AG20443 (cell line): ENCODE measurements around the gene ACO1.

Source experiments
- DNase-seq: peaks from one replicate; pipeline ENCODE4 v3.0.0; 2012; ENCODE audit warnings: low spot score, mixed read lengths

The ACO1 gene

DNA sequence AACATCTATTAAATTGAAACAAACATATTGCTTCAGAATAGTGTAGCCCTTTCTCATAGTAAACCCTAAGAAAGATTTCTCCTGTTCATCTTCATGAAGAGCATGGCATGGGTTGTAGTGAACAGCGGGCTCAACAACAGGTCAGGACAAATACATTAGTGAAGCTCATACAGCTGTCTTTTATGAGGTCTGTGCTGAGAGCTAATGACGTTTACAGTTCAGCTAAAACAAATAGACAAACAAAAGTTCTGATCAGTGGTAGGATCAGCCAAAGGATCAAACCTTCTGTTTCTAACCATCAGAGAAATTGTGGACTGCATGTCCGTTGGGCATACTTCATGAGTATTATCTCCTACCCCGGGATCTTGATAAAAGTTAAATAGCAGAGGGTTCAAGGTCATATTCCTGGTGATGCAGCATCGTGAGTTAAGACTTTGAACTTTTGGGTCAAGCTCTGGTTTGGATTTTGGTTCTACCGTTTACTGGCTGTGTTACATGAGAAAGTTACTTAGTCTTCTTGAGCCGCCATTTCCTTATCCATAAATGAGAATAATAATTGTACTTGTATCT, 37.9 kb downstream of the ACO1 start:
- DNase-seq, result no peak

DNA sequence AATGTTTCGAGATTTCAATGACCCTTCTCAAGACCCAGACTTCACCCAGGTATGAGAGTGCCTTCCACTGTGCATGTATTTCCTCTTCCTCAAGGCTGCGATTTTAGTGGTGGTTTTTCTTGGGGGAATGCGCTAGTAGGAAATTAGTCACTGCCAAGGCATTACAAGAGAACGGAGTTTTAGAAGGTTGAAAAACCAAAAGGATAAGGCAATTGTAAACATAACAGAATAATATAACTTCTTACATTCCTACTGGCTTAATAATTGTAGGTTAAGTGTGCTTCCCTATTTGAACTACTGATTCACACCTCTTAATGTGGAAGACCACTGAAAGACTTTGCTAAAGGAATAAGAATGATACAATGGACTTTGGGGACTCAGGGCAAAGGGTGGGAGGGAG, 38.9 kb downstream of the ACO1 start:
- no peak for DNase-seq

DNA sequence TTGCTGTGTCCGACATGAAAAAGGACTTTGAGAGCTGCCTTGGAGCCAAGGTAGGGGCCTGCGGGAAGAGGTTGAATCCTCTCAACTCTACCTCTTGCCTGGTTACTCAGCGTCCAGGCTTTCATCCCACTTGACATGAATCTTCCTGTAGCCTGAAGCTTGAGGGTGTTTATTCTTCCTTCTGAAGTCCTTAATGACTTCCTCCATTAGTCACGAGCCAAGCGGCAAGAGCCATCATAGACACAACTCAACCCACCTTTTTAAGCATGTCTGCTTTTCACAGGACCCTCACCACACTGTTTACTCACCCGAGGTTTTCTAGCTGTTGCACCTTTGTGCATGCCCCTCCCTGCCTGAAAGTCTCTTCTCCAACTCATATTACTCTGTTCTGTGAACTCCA, 40.2 kb downstream of the ACO1 start:
- no peak for DNase-seq

DNA sequence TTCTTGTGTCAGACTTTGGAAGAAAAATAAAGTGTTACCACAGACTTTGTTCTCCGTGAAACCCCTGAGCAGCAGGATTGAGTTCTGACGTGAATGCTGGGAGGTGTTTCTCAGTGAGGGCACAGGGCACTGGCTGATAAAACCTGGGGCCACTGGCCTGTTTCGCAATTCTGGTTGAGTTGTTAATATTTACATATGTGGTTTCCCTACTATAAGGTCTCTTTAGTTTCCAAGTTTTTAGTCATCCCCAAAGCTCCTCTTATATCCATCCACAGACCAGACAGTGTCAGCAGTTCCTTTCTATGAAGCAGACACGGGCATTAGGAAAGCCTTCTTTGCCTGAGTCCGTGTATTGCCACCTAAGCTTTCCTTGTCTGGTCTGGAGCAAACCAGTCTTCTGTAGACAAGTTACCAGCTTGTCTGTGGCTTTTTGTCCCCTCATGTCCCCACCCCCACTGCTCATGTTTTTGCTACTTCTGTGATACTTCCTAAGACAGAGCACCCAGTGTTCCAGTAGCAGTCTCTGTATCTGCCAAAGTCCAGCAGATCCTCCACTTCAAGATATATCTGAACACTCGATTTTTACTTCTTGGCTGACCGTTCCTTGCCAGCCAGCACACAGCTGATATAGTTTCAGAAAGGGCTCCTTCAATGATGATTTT, 42.0 kb downstream of the ACO1 start:
- no peak for DNase-seq

DNA sequence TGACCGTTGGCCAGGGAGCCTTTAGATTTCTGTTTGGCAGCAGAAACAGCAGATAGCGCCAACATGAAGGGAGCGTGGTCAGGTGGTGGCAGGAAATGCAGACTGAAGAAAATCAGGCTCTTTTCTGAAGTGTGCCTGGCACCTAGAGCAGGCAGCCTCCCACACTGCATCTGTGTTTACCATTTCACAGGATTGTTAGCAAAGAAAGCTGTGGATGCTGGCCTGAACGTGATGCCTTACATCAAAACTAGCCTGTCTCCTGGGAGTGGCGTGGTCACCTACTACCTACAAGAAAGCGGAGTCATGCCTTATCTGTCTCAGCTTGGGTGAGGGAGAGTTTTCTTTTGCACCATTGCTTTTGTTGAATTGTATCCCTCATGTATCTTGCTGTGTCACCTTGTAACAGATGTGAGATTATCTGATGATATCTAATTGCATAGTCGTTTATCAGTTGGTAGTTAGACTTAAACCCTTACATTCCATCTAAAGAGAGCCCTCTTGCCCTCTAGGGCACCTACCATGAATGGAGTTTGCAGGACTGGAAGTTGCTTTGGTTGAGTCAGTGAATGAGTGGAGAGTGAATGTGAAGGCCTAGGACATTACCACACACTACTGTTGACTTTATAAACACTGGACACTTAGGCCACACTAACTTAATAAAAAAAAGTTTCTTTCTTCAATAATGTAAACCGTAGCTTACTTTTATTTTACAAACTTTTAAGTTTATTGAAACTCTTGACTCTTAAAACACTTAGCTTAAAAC, 42.8 kb downstream of the ACO1 start:
- DNase-seq, result no peak

DNA sequence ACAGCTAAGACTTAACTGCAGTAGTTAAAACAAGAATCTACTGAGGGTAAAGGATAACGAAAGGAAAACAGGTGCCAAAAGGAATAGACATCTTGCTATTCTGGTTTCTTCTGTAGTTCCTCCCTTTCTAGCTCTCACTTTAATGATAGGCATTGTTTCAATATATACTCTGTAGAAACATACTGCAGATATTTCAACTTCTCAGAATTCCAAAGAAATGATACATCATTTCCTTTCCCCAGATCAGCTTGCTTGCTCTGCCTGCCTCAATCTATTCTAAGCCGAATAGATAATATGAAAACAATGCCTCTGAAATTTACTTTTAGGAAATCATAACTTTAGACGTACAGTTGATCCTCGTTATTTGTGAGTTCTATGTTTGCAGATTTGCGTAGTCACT, 46.3 kb downstream of the ACO1 start:
- DNase-seq, result peak; percentile 62

DNA sequence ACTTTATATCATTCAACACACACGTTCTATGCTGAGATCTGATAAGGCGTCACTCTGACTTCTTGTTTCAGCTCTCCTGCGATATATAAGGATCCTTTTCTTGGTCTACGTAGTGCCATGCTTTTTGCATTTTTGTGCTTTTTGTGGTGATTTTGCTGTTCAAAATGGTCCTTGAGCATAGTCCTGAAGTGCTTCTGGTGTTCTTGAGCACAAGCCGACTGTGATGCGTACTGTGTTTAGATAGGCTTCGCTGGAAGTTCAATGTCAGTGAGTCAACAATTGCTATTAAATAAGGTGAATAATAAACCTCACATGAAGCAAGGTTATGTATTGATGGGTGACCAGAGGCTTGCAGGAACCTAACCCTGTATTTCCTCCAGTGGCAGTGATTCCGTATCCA, 46.8 kb downstream of the ACO1 start:
- no peak for DNase-seq

DNA sequence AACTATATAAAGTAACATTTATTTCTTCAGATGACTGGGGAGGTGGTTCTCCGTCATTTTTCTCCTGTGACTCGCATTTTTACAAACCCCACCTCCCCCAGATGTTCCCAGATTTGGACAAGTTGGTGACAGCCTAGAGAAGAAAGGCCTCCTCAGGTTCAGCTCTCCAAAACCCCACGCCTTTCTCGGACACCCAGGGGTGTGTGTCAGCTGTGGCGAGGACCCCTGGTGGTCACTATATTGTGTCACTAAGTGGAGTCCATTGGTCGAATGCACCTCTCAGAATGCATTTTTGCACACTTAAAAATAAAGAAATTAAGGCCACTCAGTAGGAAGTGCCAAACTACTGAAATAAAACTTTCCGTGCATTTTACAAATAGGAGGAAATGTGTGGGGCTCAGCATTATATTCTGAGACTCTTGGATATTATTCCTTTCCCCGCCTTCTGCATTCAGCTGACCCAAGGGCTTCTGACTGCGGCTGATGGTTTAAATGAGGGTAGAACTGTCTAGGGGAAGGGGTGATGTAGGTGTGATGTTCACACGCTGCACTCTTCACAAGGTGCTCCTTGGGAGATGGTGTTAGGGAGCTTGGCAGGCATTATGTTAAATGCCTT, 47.6 kb downstream of the ACO1 start:
- DNase-seq, result peak; percentile 62

DNA sequence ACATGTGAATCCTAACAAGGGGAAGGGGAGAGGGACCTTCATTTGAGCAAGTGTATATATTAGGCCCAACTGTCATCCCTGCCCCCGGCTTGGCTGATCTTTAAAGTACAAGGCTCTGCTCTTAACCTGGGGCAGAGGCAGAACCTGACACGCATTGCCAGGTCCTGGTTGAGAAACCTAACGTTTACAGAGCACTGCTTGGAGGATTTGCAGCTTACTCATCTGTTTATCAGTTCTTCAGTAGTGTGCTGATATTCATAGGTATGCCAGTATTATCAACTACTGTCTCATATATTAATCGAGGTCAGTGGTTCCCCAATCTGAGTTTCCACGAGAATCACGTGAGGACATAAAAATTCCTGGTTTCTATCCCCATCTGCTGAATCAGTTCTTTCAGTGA, 50.4 kb downstream of the ACO1 start:
- no peak for DNase-seq

DNA sequence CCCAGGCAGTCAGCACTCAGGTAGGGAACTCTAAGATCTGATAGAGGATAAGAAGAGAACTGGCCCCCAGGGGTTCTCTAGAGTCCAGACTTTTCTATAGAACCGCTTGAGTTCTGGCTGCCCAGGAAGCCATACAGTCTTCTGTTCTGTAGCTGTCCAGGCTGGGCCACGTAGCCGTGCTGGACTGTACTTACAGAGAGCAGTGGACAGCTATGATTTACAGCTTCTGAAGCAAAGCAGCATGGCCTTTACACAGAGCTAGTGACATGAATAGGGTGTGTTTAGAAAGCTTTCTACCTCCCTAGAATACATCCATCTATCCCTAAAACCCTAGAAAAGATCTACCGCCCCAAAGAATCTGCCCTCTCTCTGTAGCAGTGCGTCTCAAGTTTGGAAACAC, 57.2 kb downstream of the ACO1 start:
- no peak for DNase-seq

DNA sequence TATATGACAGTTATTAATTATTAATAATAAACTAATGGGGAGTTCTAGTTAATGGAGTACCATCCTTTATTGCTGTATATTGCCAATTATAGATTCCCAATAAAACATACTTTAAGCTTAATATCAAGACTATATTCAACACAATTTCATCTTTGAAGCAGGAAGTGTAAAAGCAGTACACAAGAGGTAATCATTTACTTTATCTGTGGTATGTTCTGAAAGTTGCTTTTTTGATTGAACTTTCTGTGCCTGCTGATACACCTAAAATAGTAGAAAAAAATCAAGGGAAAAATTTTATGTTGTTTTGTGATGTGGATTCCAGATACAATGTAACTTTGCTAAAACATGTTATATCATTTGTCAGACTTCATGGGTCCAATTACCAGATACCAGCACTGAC, 58.0 kb downstream of the ACO1 start:
- DNase-seq, result no peak

DNA sequence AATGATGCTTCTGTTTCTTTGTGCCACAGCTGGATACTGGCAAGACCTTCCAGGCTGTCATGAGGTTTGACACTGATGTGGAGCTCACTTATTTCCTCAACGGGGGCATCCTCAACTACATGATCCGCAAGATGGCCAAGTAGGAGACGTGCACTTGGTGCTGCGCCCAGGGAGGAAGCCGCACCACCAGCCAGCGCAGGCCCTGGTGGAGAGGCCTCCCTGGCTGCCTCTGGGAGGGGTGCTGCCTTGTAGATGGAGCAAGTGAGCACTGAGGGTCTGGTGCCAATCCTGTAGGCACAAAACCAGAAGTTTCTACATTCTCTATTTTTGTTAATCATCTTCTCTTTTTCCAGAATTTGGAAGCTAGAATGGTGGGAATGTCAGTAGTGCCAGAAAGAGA, 65.5 kb downstream of the ACO1 start:
- DNase-seq, result no peak

DNA sequence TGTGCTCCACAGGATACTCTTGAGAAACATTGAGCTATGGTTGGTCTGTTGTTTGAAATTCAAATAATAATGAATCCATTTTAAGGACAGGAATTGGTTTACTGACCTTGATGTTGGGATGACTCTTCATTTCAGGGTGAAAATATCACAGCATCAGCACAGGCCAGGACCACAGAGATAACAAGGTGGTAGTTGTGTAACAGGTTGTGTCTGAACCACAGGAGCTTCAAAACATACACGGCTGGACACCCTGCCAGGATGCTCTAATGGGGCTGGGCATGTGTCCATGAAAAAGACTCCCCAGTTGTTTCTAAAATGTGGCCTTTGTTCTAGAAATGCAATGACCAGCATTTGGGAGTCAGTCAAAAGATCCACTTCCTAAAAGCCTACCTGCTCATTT, 69.8 kb downstream of the ACO1 start:
- no peak for DNase-seq

DNA sequence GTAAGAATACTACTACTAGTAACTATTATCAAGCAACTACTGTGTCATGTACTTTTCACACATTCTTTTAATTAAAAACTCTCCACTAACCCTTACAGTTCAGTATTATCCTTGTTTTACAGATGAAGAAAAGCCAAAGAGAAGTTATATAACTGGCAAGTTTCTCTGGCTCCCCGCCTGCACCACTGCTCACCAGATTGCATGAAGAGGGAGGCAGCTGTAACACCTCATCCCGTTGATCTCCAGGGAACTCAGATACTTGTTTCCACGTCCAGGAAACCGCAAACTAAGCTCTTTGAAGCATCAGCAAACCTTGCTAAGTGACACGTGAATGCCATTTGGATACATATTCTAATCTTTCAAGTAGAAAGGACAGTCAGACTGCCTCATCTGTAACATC, 71.3 kb downstream of the ACO1 start:
- DNase-seq, result peak; percentile 17

DNA sequence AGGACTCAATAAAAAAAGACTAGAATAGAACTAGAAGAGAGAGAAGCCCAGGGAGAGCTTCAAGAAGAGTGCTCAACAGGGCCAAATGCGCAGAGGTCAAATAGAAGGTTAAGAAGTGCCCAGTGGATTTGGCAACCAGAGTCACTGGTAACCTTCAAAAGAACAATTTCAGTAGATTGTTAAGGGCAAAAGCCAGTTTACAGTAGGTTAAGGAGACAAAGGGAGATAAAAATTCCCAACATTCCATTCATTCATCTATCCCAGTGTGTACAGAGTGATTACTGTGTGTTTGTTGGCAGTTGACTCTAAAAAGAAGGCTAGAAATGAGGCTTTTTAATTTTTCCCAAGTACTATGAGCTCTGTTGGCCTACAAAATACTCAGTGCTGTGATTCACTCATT, 72.1 kb downstream of the ACO1 start:
- DNase-seq, result peak; percentile 17

DNA sequence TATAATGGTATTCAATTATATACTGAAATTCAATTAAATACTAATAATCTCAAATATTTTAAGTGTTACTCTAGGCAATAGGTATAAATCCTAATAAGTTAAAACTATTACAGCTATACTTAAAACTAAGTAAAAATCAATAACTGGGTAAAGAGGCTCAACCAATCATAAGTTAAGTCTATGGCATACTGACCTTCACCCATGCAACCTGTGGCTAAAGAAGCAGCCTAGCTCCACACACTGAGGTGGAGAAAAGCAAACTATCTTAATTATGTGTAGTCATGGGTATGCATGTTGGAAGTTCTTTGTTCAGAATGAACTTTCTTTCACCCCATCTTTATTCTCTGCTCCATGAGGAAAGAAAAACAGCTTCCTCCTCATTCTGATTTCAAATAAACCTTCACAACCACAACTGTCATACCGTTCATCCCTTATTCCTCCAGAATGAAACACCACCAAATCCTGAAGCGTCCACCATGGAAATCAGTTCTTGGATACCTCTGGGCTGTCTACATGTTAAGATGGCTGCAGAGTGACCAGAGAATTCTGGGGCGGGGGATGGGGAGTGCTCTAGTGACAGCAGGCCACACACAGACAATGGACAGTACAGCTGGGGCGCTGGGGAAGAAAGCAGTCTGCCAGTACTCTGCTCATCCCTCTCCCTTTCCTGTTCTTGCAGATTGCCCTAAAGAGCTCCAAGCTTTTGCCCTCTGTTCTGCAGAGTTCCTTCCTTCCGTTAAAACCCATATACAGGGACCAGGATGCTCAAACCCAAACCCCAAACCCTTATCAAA, 79.3 kb downstream of the ACO1 start:
- no peak for DNase-seq

DNA sequence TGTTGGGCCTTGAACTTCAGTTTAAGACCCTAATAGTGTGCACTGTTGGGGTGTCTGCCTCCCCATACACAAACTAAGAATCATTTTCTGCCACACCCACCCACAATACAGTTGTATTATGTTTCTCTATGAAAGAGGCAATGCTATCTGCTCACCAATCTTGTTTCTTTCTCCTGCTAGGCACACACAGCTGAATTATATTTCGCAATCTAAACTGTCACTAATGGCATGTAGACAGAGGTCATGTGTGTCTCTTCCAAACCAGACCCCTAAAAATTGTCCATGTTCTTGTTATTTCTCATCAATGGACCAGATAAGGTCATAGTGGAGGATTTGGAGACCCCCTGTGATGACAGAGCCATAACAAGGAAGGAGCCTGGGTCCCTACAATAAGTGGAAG, 84.3 kb downstream of the ACO1 start:
- DNase-seq, result no peak

DNA sequence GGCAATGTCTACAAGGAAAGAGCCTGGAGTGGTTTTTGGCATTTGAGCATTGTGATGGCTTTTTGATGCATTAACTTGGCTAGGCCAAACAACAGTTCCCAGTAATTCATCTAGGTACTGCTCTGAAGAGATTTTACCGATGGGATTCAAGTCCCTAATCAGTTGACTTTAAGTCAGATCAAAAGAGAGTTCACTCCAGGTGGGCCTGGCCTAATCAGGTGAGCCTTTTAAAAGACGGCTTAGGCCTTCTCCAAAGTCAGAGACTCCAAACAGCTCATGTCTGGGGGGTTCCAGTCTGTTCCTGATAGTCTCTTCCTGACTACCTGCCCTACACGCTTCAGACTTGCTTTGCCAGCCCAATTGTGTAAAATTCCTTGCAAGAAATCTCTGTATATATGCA, 87.9 kb downstream of the ACO1 start:
- DNase-seq, result no peak

DNA sequence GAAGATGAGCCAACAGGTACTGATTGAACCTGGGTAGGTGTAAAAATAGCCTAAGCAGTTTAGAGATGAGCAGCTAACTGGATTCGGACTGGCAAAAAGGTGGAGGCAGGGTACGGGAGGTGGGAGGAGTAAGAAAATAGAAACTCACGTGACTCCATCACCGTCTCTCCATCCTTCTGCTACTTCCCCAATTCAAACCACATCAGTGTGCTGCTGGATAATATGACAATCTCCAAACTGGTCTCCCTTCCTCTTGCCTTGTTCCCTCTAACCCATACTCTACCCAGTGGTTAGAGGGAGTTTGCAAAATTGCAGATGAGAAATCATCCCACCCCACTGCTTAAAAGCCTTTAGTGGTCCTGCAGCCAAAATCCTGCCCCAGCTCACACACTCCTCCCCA, 98.9 kb downstream of the ACO1 start:
- DNase-seq, result no peak

DNA sequence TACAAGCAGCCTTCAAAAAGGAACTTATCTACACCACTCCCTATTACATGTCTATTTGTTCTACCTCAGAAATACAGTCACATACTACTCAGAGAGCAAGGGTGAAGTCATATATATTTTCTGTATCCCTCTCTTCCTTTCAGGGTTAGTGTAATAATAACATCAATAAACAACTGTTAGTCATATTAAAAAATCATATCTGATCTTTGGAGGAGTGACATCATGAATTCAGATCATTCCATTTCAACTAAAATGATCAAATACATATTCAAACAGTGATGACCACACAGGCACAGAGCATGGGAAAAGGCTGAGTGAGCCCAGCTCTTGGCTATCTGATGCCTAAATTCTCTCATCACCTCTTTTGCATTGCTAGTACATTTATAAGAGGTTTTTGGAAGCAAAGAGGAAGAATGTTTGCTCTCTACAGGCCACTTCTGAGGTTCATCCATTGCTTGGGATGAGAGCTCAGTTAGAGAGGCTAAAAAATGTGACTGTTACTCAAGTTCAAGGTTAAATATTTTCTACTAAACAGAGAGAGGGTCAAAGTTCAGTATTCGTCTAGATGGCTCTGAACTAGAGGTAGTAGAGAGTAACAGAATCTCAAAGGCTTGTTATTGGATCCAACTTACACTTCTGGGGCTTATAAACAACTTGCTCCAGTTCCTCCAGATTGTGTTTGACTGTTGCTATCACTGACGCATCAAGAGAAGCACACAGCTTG, 102.6 kb downstream of the ACO1 start:
- DNase-seq, result no peak

DNA sequence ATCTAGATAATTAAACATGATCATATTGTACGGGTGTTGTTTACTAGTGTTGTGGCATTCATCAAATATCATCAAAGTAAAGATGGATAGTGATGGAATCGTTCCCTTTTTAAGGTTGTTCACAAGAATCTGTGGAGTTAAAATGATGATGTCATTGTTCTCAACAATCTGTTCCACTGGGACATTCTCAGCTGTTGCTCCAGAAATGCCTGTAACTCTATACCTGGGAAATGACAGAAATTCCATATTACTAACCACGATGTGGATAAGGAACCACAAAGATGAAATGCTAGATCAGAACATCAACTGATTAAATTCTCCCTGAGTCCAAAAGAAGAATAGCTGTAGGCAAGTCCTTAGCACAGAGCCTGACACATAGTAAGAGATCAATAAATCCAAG, 103.5 kb downstream of the ACO1 start:
- DNase-seq, result no peak

DNA sequence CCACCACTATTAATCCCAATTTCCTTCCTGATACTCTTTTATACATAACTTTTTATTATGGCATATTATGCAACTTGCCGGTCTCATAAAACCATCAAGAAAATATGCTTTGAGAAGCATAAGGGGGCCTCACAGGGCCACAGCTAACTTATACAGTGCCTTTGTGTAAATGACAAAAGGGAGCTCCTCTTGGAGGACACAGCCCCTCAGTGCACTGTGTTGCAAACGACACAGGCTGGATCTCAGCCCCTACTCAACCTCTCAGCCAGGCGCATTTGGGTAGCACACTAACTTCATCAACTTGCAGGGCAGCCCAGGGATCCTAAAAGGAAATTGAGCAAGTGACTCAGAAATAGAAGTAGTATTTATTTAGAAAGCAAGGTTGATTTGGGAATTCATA, 106.2 kb downstream of the ACO1 start:
- no peak for DNase-seq
